HG03571 (cell line): ENCODE data around the gene TRIM66.
"Not testable (repeated sequence)": the region's sequence is repeated elsewhere in the genome, so short reads cannot be mapped to it uniquely, and the experiment has no call there.

Experiments
- ATAC-seq: cut with Tn5 transposase; IDR thresholded peaks from one replicate; pipeline ENCODE4 v1.9.1; 2021; ENCODE audit not compliant: unreplicated experiment

Gene TRIM66

DNA sequence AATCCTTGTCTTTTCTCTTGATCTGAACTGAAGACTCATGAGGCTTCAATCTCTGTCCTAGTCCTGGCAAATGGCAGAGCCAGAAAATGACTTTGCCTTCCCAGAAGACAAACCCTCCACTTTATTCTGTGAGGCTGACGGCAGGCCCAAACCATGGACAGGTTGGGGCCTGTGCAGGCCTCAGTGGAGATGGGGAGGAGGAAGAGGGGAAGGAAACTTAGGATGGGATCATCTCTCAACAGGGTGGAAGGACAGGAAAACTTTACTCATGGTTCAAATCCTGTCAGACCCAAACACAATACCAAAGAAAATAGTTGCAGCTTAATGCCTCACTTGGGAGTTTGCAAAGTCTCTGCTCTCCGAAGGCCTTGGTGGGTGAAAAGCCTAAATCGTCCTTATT is 10.0 kb upstream of the TRIM66 start:
- no peak for ATAC-seq

DNA sequence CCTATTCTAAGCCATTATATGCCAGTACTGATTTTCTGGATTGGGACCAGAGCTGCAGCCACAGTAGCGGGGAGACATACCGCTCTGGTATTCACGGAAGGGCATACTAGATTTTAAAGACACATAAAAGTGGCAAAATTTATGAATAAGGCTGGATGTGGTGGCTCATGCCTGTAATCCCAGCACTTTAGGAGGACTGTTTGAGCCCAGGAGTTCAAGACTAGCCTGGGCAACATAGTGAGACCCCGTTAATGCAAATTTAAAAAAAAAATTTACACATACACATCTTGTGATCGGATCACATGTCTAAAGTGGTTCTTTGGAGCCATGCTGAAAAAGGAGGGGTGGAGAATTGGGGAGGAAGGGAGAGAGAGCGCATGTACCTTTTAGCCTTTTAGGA is 9.1 kb upstream of the TRIM66 start:
- ATAC-seq: no peak

GRCh38 chr11:8690374-8691342 is 8.2 kb upstream of the TRIM66 start:
- ATAC-seq: no peak

DNA sequence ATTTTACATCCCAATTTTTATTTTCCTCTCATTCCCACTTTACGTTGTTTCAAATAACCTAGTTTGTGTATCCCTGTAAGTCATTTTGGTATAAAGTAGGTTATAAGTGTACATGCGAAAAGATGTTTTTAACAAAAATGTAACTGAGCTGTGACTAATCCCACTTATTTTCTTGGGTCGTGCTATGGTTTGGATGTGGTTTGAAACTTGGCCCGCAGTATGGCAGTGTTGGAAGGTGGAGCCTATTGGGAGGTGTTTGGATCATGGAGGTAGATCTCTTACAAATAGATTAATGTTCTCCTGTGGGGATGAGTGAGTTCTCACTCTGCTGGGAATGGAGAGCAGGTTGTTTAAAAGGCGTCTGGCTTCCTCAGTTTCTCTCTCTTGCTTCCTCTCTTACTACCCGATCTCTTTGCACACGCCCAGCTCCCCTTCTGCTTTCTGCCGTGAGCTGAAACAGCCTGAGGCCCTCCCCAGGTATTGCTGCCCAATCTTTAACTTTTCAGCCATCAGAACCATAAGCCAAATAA is 7.3 kb upstream of the TRIM66 start:
- ATAC-seq: no peak

DNA sequence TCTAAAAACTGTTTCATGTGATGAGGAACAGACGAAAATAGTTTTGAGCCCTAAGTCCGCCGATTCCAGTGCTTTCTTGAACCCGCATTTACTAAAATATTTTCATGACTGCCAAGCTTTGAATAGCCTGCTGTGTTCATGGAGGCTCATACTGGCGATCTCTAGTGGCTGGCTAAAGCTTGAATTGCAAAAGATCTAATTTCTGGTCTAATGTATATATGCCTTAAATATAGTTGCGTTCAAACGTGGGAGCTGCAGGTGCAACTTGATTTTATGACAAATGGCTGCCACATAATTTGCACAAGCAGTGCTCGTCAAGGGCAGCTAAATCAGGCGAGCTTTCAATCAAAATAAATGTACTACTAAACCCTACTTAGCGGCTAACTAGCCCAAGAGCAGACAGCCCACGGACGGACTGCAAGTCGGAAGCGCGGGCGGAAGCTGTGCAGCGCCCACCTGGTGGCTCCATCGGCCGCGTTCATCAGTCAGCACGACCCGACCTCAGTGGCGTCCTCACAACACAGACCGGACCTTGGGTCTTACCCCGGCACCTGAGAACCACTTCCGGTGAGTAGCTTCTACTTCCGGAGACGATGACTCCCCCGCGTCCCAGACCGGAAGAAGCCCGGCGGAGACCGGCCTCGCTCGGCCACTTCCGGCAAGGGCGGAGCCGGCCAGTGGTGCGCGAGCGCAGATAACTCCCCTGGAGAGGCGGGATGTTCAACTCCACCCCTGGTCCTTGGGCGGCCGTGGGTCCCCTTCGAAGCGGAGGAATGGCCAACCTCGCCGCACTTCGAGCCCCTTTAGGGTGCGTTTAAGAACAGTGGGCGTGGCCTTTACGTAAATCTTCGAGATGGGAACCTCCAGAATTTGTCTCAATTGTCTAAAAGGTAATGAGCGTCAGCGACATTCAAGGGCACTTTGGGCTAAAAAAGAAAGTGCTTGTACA is 6.2 kb upstream of the TRIM66 start:
- peak; percentile 94 for ATAC-seq

GRCh38 chr11:8686325-8686724 is 3.9 kb upstream of the TRIM66 start:
- ATAC-seq: no peak

DNA sequence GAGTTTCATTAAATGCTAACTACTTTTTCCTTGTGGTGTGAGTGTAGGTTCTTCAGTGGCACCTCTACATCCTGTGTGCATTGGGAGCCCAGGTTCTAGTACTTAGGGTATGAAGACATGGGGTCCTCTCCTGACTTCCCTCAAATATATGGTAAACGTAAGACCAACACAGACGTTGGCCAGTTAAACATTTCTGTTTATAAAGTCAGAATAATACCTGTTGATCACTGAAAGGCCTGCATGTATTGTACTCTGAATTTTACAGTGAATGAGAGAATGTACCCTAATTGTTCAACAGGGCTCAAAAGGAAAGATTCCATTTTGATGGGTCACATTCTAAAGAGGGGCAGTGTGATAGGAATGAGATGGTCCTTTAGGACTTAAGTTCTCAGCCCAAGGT is 3.4 kb upstream of the TRIM66 start:
- ATAC-seq: no peak

- no peak for ATAC-seq
Measured at GRCh38 chr11:8685306-8685705, 2.8 kb upstream of the TRIM66 start.

DNA sequence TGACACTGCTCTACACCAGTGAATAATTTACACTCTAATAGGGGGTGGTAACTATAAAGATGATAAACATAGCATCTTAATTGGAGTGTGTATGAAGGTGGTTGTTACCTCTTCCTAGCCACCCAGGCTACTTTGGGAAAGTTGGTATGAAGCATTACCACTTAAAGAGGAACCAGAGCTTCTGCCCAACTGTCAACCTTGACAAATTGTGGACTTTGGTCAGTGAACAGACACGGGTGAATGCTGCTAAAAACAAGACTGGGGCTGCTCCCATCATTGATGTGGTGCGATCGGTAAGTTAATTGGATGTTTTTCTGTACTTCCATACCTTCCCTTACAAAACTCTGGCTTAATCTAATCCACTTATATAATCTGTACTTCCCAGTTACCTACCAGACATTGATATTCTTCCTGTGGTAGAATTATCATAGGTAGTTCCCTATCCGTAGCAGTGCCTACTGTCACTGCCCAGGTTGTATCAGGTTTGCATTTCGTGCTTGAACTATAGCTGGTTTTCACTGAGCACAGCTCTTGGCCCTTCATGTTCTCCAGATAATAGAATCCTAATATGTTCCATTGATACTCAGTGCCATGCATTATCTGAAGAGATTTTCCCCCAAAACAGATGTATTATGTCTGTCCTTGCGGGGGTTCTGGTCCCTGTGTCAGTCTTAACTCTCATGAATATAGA is 2.3 kb upstream of the TRIM66 start:
- no peak for ATAC-seq

DNA sequence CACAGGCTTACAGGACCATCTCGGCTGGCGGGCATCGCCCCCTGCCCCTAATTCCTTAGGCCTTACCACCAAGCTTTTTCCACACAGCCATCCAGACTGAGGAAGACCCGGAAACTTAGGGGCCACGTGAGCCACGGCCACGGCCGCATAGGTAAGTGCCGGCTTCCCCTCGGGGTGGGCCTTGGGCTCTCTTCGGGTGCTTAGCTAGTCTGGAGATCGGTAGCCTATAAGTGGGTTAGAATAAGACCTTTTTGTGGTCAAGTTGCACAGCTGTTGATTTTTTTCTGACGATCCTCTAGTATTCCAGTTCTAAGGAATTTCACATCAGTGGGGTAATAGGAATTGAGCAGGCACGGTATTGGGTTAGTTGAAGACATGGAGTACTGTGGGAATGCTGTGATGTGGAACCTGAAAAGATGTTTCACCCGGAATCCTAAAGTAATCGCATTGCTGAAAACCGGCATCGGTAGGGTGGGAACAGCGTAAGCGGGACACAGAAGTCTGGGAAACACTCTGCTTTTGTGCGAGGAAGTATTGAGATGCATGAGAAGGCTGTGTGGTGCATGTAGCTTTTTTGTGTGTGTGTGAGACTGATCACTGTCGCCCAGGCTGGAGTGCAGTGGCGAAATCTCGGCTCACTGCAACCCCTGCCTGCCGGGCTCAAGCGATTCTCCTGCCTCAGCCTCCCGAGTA is 796 bp upstream of the TRIM66 start:
- peak; percentile 4 for ATAC-seq

DNA sequence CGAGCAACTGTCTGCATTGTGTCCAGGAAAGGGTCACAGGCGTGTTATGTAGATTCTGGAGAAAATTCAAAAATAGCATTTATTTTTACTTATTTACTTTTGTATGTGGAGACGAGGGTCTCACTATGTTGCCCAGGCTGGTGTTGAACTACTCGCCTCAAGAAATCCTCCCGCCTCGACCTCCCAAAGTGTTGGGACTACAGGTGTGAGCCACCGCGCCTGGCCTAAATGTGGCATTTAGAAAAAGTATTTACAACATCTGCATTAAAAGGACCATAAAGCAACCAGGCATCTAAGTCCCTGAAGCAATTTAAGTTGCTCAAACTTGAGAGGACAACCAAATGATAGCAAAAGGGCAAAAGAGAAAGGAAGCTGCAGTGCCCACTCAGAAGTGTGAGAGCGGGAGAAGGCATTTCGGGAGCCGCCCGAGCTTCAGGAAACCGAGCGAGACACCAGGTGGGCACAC is 595 bp downstream of the TRIM66 start:
- ATAC-seq: no peak

DNA sequence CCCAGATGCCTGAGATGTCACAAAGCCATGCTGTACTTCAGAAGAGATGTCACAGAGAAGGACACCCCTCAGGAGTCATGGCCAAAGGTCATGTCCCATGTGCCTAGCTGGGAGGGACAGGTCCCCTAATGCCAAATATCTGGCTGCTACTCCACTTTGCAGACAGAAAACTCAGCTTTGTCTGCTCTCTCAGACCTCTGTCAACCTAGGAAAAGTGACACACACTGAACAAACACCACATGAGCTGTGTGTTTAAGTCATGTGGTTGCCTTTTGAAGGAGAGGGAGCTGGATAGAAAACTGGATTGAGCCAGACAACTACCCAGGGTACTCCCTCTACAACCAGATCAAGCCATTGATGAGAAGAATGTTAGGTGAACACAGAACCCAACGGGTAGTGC is 3.5 kb downstream of the TRIM66 start:
- ATAC-seq: no peak

DNA sequence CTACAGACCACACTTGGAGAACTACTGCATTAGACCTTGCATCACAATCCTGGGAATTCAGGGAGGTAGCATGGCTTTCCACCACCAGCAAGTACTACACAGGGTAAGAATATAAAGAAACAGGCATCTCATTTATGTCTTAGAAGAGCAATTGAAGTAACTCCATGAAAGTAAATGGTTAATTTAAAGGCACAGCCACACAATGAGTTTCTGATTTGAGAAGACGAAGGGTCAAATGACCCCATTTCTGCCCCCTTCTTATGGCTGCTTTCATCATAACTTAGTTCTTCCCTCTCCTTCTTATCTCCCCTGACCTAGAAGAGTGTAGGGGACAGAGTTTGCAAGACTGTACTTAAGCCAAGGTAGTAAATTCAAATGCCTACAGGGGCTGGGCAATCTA is 6.0 kb downstream of the TRIM66 start:
- no peak for ATAC-seq

GRCh38 chr11:8674859-8675258 is 7.6 kb downstream of the TRIM66 start:
- no peak for ATAC-seq

- no peak for ATAC-seq
Measured at GRCh38 chr11:8672346-8672745, 10.1 kb downstream of the TRIM66 start.

- ATAC-seq: no peak
Measured at GRCh38 chr11:8671651-8672062, 10.8 kb downstream of the TRIM66 start.

DNA sequence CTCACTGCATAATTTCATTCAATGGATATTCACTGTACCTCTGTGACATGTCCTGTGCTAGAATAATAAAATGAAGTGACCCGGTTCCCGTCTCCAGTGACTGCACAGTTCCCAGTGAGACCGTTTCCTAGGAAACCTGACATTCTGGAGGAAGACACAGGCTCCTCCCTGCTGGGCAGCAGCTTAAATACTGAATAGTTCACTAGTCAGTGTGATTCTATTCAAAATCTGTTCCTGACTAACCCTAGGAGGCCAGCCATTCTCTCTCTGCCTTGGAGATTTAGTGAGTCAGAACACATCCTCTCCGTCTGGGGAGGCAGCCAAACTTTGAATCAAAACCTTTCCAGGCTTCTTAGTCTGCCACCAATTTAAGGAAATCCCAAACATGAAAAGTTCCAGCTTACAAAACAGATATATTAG is 11.3 kb downstream of the TRIM66 start:
- no peak for ATAC-seq

DNA sequence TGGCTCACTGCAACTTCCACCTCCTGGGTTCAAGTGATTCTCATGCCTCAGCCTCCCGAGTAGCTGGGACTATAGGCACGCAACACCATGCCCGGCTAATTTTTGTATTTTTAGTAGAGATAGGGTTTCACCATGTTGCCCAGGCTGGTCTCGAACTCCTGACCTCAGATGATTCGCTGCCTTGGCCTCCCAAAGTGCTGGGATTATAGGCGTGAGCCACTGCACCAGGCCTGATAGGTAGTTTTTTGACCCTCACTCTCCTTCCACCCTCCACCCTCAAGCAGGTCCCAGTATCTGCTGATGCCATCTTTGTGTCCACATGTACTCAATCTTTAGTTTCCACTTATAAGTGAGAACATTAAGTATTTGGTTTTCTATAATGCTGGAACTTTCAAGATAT is 12.4 kb downstream of the TRIM66 start:
- not testable (repeated sequence) for ATAC-seq

DNA sequence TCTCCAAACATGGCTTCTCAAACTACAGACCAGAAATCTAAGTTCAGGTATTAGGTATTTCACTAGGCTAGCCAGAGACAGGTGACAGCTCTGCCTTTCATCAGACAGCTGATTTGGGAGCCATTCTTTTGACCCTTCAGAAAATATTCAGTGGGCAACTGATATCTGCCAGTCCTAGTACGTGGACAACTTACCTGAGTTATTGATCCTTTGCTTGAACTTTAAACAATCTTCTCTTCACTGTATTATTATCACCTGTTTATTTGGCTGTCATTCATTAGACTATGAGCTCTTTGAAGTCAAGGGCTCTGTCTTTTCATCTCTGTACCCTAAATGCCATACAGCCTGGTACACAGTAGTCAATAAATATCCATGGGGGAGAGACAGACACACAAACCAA is 17.2 kb downstream of the TRIM66 start:
- no peak for ATAC-seq
